OCI-M2 (cell line): ENCODE results near the gene PLEKHG4B.

Experiments used
- DNase-seq: peaks from one replicate; lab custom pipeline; 2025; ENCODE audit not compliant: unreplicated experiment; lab: John Stamatoyannopoulos, UW

Gene PLEKHG4B

DNA sequence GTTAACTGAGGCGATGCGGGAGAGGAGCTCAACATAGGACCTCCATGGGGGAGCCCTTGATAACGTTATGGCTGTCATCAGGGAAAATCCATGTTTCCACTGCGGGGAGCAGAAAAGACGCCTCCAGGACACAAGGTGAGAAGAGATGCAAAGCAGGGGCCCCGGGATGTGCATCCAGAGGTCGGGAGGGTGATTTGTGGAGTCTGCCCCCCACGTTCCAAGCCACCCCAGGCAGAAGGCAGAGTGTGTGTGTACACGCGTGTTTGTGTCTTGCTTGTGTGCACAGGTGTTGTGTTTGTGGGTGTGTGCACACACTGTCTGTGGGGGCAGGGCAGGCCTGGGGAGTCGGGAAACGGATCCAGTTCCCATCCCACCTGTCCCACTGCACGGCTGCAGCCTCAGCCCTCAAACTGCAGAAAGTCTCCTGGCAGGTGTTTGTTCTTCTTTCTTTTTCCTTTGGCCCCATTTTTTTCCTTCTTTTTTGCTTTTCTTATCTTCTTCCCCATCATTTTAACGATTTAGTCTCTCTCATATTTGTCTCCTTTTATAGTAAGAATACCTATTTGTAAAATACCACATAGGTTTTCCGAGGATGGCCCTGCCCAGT, 17.4 kb upstream of the PLEKHG4B start:
- DNase-seq, result no peak

DNA sequence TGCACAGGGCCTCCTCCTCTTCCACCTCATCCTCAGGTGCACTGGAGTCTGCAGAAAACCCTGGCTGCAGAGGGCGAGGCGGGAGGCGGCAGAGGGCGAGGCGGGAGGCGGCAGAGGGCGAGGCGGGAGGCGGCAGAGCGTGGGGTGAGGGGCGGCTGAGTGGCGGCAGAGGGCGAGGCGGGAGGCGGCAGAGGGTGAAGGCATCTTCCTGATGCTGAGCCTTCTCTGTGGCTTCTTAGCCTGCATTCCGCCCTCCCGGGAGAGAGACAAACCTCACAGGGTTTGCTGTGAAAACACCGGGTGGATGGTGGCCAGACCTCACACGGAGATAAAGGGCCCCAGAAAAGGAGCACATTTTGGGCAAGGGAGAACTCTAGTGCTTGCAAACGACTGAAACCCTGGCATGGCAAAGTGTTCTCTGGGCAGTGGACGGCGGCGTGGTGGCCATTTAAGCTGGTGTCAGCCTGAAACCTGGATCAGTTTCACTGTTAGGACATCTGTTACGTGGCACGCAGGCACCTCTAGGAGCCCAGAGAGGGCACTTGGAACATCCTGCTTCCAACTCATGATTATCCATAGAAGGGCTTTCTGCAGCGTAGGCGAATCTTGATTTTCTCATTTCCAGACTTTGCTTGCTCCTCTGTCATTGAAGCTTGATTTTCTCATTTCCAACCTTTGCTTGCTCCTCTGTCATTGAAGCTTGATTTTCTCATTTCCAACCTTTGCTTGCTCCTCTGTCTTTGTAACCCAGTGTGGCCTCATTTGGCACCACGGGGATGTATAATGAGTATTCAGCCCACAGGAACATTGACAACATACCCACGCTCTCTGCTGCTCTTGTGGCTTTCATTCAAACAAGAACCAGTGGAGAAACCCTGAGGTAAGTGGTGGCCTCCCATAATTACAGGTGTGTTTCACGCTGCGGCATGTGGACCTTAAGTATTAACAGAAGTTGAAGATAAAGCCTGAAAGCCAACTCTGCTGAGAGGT, 16.3 kb upstream of the PLEKHG4B start:
- no peak for DNase-seq

DNA sequence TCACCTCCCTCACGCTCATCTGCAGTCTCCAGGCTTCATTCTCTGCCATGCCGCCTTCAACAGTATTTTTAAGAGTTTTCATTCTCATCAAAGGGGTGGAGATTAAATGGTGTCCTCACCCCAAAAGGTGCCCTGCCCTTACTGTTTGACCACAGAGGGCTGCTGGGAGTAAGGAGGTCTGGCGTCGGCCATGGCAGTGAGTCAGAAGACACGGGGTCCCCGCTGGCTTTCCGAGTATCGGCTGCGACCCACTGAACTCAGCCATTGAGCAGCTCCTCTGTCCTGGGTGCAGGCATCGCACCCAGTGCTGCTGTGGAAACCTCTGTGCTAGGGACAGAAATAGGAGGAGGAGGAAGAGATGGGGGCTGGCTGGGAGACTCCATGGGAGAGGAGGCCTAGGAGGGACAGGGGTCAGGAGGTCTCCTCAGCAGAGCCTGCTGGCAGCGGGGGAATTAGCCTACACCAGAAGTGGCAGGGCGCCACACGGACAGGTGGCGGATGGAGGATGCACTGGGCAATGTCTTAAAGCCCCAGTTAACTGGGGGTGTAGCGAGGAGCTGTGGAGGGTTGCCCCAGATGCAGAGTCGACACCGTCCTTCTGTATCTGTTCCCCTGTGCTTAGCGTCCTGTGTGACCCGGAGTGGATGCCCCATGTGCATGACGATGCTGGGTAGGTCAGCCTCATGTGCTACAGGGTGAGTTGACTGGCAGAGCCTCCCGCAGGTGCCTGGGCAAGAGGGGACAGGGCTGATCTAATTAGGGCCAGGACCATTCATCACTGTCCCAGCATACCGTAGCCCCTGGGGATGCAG, 15.4 kb upstream of the PLEKHG4B start:
- DNase-seq, result no peak

DNA sequence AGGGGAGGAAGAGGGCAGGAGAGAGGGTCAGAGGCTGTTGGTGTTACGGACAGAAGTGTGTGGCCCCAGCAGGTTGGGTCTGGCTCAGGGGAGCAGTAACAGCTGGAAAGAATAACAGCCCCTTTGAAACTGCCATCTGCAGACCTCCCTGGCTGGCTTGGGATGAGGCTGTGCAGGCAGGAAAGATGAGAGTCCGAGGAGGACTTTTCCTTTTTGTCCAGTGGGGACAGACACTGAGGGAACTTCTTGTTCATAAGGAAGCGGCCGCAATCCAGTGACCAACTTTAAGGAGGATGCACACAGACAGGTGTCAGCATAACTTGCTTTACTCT, 14.8 kb upstream of the PLEKHG4B start:
- DNase-seq, result no peak

DNA sequence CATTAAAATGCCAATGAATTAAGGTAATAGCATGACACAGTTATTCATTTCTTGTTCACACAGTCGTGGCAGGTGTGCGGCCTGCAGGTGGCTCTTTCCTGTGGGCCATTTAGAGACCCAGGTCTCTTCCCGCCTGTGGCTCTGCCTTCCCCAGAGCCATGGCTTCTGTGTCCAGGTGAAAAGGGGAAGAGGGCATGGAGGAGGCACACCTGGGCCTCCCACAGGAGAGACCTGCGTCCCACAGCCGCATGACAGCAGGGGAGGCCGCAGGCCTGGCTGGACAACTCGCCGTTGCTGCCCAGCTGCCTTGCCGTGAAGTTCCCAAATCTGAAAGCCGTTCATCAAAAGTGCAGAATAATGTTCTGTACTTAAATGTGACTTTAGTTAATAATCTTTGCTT, 14.4 kb upstream of the PLEKHG4B start:
- no peak for DNase-seq

DNA sequence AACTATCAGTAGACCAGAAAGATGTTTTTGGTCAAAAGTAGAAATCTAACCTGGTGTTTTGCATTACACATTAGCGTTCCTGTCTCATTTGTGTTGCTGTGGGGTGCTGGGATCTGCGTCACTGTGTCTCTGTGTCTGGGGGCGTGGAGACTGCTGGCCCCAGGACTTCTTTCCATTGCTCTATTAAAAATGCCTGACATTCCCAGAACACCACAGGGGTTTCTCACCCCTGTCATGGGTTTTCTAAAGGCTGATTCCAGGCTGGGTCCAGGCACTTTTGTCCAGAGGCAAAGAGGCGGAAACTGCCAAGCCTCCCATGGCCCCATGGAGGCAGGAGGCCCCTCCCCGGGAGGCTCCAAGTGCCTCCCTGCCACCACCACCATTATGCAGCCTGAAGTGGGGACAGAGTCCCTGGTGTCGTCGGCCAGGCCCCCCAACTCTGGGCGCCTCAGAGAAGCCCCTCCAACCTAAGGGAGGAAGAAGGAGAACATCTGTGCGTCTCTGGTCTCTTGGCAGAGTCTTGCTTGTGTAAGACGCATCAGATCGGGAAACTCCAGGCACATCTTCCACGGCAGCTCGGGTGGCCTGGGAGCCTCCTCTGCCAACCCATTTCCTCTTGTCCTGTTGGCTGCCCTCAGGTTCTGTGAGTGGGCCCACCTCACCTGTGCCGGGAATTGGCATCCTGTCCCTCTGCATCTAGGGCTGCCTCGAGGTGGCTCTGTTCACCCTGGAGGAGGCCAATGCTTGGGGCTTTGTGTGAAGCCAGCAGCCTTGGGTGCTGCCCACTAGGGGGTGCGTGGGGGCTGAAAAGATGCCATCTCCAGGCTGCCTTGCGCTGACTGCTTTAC, 13.8 kb upstream of the PLEKHG4B start:
- no peak for DNase-seq

DNA sequence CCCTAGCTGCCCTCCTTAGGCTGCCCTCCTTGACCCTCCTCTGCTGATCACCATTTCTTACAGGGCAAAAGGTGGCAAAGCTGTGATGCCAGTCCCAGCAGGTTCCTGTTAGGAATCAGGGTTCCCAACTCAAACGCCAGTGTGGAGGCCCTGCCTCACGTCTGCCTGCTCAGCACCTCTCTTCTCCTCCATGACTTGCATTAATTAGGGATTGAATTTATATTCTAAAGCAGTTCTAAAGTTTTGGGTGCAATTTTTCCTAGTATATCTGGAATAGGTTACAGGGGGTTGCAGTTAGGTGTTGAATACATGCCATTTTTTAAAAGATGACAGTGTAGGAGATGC, 13.2 kb upstream of the PLEKHG4B start:
- no peak for DNase-seq

DNA sequence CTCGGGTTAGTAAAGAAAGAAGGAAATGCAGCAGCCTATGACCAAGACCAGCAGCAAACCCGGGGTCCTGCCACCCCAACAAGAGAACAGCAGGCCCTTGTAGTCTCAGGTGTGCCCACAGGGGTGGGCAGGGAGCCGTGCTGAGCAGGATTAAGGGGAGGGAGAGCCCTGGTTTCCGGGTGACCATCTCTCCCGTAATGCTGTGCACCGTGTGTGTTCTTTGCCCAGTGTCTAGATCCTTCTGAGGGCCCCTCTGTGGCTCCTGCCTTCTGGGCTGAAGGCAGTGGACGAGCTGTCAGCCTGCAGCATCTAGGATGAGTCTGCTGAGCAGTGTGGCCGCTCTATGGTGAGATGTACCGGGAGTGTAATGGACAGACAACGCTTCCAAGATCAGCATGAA, 12.7 kb upstream of the PLEKHG4B start:
- no peak for DNase-seq

DNA sequence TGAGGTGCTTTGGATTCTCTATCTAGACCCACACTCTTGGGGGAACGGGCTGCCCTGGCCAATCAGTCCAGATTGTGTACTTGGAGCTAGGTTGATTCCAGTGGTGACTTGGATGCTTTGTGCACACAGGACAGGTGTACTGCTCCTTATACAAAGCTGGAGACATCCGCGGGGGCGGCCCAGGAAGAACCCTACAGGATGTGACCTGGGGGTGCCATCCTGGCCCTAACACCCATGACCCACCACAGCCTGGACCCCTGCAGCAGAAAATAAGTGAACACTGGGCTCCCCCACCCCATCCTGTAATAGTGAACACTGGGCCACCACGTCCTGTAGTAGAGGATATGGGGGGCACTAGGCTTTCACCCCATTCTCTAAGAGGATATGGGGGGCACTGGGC, 12.1 kb upstream of the PLEKHG4B start:
- DNase-seq, result no peak

DNA sequence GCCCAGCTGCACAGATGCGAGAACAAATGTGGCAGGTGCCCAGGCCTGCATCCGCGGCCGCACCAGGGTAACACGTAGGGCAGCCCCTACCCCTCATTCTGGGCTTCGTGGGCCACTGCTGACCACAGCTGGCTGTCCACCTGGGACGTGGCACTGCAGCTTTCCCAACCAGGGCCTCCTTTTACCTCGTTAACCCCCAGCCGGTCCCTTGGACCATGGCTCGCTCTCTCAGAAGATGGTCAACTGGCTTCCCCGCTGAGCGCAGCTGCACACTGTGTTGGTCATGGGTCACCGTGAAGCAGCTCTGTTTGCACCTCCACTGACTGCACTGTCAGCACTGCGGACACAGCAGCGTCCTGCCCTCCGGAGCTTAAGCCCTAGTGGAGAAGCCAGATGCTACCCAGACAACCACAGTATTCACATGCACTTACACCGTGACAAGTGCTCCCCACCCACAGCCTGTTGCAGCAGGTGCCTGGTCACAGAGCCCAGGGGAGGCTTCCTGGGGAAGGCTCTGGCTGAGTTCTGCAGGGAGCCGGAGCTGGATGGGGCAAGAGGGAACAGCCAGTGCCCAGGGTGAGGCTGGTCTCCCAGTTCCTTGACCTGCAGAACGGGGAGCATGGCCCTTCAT, 10.5 kb upstream of the PLEKHG4B start:
- DNase-seq, result no peak

DNA sequence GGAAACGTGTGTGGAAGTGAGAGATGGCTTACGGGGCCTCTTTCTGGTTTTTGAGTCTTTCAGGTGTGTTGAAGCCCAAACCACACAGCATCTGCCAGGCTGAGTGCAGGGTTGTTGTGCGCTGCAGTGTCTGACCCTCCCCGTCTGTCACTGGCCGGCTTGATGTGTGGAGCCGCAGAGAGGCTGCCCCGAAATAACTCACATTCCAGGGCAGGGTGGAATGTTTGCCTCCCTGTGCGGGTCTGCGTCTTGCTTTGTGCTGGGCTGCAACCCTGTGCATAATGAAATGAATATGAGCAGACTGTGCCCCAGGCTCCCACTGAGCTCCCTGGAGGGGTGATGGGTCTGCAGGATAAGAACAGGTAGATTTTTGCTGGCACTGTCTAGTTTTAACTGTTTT, 9.9 kb upstream of the PLEKHG4B start:
- DNase-seq, result no peak

DNA sequence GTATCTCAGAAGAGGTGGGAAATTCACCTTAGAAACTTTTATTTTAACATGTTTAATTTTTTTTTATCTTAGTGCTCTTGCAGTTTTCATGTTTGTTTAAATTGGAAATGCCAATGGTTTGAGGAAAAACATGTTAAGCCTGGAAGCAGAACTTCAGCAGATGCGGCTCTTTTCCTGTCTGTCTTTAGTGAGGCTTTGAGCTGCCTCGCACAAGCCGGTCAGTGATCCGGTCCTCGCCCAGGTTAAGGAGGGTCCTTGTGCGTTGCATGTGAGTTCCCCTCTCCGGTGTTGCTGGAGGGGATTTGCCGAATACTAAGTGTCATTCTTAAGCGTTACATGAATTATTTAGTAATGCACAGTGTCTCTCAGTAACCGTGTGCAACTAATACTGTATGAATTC, 9.4 kb upstream of the PLEKHG4B start:
- no peak for DNase-seq

DNA sequence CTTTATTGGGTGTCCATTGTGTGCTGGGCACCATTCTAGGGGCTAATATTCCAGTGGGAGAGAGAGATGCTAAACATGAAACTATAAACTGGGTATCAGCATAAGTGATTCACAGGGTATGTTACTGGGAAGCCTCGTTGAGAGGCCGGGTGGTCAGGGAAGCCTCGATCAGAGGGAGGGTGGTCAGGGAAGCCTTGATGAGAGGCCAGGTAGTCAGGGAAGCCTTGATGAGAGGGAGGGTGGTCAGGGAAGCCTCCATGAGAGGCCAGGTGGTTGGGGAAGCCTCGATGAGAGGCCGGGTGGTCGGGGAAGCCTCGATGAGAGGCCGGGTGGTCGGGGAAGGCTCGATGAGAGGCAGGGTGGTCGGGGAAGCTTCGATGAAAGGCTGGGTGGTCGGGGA, 8.9 kb upstream of the PLEKHG4B start:
- DNase-seq, result no peak

DNA sequence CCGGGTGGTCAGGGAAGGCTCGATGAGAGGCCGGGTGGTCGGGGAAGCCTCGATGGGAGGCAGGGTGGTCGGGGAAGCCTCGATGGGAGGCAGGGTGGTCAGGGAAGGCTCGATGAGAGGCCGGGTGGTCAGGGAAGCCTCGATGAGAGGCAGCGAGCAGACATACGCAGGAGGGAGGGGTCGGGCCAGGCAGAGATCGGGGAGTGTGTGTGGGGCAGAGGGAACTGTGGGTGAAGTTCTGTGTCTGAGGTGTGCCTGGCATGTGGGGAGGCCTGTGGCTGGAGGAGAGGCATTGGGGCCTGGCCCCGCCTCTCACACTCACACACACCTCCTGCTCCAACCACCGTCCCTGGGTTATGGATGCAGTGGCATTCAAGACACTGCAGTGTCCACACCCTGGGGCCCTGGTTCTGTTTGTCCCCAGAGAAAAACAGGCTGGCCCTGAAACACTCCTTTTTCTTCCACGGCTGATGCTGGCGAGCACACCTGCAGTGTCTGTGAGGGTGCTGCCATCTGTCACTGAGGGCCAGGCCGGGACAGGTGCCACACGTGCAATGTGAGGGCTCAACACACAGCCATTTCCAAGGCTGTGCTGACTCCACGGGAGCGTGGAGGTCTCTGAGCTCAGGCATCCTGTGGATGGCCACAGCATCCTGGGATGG, 6.5 kb upstream of the PLEKHG4B start:
- DNase-seq, result no peak

DNA sequence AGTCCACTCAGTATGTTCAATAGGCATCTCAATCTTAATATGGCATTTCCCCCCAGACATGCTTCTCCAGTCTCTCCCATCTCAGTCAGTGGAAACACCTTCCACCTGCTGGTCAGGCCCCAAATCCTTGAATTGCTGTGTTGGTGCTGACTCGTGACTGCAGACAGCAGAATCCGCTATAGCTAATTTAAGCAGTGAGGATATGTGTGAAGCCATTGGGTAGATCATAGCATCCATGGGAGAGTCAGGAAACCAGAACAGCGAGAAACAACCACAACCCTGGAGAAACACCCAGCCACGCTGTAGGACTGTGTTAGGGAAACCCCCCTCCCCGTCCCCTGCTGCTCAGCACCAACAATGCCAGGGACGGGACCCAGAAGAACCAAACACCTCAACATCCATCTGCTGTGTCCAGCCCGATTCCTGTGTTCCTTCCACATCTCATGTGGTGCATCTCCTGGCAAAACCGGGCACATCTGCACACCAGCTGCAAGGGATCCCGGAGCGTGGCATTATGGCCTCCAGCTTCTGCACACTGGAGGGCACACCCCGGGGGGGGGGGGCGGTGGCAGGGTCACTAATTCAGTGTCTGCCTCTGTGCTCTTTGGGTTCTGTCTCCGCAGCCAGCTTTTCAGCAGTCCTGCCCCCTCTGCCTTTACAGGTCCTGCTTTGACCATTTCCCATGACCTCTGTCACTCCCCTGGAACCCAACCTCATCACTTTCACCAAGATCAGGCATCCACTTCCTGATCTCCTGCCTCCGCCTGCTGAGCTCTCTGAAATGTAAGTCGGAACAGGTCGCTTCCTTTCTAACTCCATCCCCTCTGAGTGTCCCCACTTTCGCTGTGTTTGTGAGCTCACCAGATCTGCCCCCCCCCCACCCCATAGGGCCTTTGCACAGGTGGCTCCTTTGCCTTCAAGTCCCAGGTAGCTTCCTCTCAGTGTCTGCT, 2.4 kb upstream of the PLEKHG4B start:
- DNase-seq, result no peak

DNA sequence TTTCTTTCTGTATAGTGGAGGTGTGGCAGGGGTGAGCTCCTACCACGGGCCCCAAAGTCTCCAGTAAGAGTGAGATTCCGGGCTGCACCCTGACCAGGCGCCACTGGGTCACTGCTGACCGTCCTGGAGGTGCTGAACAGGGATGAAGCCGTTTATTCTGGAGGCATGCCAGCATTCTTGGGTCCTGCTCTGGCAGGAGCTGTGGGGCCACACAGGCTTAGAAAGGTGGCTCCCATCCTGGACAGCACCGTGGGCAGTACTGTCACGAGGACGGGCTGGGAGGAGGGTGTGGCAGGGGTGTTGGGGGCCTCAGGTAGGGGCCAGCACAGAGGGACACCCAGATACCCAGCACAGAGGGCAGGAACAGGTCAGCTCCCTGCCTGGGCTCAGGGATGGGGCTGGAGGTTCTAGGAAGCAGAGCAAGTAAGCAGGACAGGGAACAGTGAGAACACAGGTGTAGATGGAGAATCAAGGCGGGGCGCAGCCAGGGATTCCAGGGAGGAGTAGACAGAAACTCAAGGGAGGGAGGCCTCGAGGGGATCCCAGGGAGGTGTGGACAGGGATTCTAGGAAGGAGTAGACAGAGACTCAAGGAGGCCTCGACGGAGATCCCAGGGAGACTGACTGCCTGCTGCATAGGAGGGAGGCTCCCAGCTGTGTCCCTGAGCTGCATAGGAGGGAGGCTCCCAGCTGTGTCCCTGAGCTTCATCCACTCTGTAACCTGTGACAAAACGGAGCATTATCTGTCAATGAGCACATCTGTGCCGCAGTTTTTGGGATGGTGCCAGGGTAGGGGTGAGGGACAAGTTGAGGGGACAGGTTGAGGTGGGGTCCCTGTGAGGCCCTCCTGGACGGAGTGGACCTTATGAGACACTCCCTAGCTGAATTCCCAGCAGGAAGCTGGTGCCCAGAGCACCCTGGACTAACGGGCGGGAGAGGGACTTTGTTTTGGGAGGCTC, 1.1 kb upstream of the PLEKHG4B start:
- DNase-seq, result no peak

DNA sequence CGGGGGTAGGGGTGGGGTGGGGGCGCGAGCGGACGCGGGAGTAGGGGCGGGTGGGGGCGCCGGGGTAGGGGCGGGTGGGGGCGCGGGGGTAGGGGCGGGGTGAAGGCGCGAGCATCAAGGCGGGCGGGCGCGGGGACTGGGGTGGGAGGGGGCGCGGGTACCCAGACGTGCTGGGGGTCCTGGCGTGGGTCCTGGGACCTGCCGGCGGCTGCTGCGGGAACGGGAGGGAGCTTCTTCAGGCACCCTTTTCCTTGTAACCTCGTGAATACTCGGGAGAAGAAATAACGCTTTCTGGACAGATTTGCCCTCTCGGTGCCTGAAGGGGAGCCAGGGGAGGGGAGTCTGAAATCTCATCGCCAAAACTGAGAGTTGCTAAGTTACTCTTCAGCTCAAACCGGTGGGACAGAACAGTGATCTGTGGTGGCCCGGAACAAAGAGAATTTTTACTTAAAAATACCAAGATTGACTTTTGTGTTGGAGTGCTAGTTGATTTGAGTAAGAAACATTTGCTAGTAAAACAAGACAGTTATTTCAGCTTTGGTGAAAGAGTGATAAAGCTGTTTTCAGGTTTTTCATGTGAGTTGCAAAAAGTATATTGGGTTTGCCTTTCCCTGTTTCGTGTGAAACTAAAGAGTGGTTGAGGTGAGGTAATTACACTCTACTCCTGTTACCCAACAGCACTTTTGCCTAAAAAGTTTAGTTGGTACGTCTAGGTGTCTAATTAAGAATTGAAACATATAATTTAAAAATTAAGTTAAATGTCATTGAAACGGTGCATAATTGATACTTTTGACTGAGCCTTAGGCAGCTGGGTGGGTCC, 643 bp downstream of the PLEKHG4B start:
- no peak for DNase-seq
